Ishikawa (cell line): ENCODE measurements around the gene AGAP3.

Experiments used
- CEBPB ChIP-seq: IDR thresholded peaks from 2 replicates; pipeline ENCODE4 v1.6.1; 2012
- CREB1 ChIP-seq: IDR thresholded peaks from 2 replicates; pipeline ENCODE4 v1.6.1; 2012; ENCODE audit warnings: low read depth
- EGR1 ChIP-seq: IDR thresholded peaks from 2 replicates; pipeline ENCODE4 v1.6.1; 2012
- EP300 ChIP-seq: IDR thresholded peaks from 2 replicates; pipeline ENCODE4 v1.6.1; 2012; ENCODE audit warnings: borderline replicate concordance
- FOXM1 ChIP-seq: IDR thresholded peaks from 2 replicates; pipeline ENCODE4 v1.6.1; 2012; ENCODE audit warnings: low read depth, borderline replicate concordance
- NFIC ChIP-seq: IDR thresholded peaks from 2 replicates; pipeline ENCODE4 v1.6.1; 2012
- RAD21 ChIP-seq: IDR thresholded peaks from 2 replicates; pipeline ENCODE4 v1.6.1; 2012; ENCODE audit warnings: low read depth
- TAF1 ChIP-seq: IDR thresholded peaks from 2 replicates; pipeline ENCODE4 v1.6.1; 2012; ENCODE audit warnings: low read depth, mild to moderate bottlenecking
- TCF12 ChIP-seq: IDR thresholded peaks from 2 replicates; pipeline ENCODE4 v1.6.1; 2012; ENCODE audit warnings: low read depth
- TEAD4 ChIP-seq: IDR thresholded peaks from 2 replicates; pipeline ENCODE4 v1.6.1; 2012
- YY1 ChIP-seq: IDR thresholded peaks from 2 replicates; pipeline ENCODE4 v1.6.1; 2012; ENCODE audit warnings: low read depth
- ZBTB7A ChIP-seq: IDR thresholded peaks from 2 replicates; pipeline ENCODE4 v1.6.1; 2012; ENCODE audit warnings: low read depth
- TF ChIP-seq, protein P1 (sequence below): IDR thresholded peaks from 2 replicates; pipeline ENCODE4 v1.6.1; 2012
- TF ChIP-seq, protein P2 (sequence below): IDR thresholded peaks from 2 replicates; pipeline ENCODE4 v1.6.1; 2012
- TF ChIP-seq, protein P3 (sequence below): IDR thresholded peaks from 2 replicates; pipeline ENCODE4 v1.6.1; 2012; ENCODE audit warnings: low read depth, mild to moderate bottlenecking

Gene AGAP3

DNA sequence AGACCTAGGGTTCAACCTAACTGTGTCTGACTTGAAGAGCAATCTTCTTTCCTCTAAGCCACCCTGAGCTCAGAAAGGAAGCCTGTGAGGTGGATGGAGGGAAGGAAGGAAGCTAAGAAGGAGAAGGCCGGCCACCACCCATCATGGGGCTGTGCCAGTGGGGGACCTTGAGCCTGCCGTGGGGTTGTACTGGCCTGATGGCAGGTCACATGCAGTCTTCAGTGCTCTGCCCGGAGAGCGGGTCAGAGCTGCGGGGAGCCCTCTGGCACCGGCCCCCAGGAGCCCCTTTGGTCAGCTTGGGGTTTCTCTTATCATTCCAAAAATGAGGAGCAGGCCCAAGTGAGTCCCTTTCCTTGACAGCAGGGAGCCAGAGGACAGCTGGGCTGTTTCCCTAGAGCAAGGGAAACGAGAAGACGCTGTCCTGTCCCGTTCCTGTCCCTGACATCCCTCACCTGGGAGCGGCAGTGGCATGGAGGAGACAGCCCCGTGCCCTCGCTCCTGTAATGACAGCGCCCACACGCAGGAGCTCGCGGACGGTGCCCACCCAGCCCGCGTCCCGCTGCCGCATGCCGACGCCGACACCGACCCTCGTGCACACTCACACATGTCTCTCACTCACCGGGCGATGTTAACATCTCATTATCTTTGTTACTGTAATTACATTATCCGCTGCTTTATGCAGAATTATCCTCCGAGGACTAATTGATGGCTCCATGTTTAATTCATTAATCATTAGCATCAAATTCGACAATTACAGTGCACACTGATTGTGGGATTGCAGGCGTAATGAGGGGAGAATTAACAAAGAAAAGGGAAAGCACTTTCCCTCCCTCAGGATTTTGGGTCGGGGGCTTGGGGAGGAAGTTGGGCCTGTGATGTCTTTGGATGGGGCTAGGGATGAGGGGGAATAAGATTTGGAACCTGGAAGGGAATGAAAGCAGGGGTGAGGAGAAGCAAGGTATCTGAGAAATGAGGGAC lies 49.9 kb downstream of the AGAP3 start:
- TF ChIP-seq TCF12: no peak
- TF ChIP-seq, protein P1, sequence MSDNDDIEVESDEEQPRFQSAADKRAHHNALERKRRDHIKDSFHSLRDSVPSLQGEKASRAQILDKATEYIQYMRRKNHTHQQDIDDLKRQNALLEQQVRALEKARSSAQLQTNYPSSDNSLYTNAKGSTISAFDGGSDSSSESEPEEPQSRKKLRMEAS: no peak
- no peak for TF ChIP-seq EP300
- no peak for TF ChIP-seq TAF1
- TF ChIP-seq FOXM1: no peak
- TF ChIP-seq, protein P2, sequence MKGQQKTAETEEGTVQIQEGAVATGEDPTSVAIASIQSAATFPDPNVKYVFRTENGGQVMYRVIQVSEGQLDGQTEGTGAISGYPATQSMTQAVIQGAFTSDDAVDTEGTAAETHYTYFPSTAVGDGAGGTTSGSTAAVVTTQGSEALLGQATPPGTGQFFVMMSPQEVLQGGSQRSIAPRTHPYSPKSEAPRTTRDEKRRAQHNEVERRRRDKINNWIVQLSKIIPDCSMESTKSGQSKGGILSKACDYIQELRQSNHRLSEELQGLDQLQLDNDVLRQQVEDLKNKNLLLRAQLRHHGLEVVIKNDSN: no peak
- TF ChIP-seq CEBPB: no peak
- TF ChIP-seq CREB1: no peak
- TF ChIP-seq ZBTB7A: no peak
- no peak for TF ChIP-seq NFIC
- no peak for TF ChIP-seq TEAD4
- TF ChIP-seq, protein P3, sequence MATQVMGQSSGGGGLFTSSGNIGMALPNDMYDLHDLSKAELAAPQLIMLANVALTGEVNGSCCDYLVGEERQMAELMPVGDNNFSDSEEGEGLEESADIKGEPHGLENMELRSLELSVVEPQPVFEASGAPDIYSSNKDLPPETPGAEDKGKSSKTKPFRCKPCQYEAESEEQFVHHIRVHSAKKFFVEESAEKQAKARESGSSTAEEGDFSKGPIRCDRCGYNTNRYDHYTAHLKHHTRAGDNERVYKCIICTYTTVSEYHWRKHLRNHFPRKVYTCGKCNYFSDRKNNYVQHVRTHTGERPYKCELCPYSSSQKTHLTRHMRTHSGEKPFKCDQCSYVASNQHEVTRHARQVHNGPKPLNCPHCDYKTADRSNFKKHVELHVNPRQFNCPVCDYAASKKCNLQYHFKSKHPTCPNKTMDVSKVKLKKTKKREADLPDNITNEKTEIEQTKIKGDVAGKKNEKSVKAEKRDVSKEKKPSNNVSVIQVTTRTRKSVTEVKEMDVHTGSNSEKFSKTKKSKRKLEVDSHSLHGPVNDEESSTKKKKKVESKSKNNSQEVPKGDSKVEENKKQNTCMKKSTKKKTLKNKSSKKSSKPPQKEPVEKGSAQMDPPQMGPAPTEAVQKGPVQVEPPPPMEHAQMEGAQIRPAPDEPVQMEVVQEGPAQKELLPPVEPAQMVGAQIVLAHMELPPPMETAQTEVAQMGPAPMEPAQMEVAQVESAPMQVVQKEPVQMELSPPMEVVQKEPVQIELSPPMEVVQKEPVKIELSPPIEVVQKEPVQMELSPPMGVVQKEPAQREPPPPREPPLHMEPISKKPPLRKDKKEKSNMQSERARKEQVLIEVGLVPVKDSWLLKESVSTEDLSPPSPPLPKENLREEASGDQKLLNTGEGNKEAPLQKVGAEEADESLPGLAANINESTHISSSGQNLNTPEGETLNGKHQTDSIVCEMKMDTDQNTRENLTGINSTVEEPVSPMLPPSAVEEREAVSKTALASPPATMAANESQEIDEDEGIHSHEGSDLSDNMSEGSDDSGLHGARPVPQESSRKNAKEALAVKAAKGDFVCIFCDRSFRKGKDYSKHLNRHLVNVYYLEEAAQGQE: no peak
- TF ChIP-seq YY1: no peak

DNA sequence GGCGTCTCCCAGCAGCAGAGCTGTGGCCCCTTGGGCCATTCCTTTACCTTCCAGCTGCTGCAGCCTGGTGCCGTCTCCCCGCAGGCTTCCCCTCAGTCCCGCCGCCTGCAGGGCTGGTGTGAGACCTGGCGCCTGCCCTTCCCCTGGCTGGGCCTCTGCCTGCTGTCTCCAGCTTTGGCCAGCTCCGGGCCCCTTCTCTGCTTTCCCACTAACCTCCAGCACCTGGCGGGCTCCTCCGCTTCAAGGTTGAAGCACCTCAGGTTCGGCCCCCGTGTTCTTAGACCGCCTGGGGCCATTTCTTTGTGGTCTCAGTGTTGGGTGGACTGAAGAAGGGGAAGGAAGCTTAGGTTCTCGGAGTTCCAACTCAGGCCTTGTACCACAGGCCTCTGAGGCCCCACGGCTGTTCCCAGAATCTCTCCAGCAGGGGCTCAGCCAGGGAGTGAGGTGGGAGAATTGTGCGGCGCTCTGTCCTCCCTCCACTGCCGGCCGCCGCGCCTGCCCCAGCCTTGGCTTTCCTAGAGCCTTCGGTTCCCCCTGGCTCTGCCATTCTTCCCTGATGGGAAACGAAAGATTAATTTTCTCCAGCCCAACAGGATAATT lies 50.9 kb downstream of the AGAP3 start:
- TF ChIP-seq, protein P2: no peak
- TF ChIP-seq CREB1 (no peak), RAD21 (no peak), TAF1 (no peak), CEBPB (no peak), TCF12 (no peak), EP300 (no peak), NFIC (no peak)
- TF ChIP-seq, protein P1: no peak
- TF ChIP-seq, protein P3: no peak

DNA sequence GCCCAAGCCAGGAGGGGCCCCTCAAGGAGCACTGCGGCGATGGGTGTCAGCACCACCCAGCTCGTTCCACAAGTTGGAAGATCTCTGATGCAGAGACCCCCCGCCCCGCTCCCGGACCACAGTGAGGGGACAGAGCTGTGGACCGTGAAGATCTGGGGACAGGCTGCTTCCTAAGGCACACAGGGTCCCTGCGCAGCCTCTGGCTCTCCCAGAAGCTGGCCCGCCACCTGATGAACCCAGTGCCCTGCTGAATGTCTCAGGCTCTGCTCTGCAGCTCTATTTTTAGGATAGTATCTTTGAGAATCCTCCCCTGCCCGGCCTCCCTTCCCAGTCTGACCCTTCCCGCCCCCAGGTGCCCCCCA lies 51.5 kb downstream of the AGAP3 start:
- TF ChIP-seq, protein P3: no peak
- TF ChIP-seq CREB1: no peak
- no peak for TF ChIP-seq NFIC
- TF ChIP-seq FOXM1: no peak
- no peak for TF ChIP-seq TCF12
- TF ChIP-seq CEBPB: no peak
- TF ChIP-seq EGR1: no peak
- TF ChIP-seq, protein P2: no peak
- TF ChIP-seq RAD21: no peak
- TF ChIP-seq TAF1: no peak
- TF ChIP-seq ZBTB7A: no peak
- TF ChIP-seq, protein P1: no peak
- no peak for TF ChIP-seq EP300
- no peak for TF ChIP-seq YY1
- no peak for TF ChIP-seq TEAD4
